H1 (cell line): ENCODE measurements around the gene EFNA3. TPM values are rescaled to one million over a fixed set of nuclear protein-coding genes. Genes with fewer than 3 reads are reported as not detected.

ENCODE experiments used
- RAD21 ChIP-seq, 2 experiments: IDR thresholded peaks in 1 of 2; conservative IDR thresholded peaks in 1 of 2; 2 replicates each; pipeline ENCODE4 v1.6.1; 2011; ENCODE audit warnings: low read depth in 2 of 2, low read length in 2 of 2, improper control_type of control experiment in 1 of 2, inconsistent platforms in 1 of 2, mild to moderate bottlenecking in 1 of 2, moderate library complexity in 1 of 2
- RFX5 ChIP-seq: IDR thresholded peaks from 2 replicates; pipeline ENCODE4 v1.6.1; 2011; ENCODE audit warnings: low read depth, low read length, improper control_type of control experiment, borderline replicate concordance
- SP4 ChIP-seq: IDR thresholded peaks from 2 replicates; pipeline ENCODE4 v1.6.1; 2012; ENCODE audit warnings: low read length, inconsistent platforms
- TAF7 ChIP-seq: optimal IDR thresholded peaks from 2 replicates; pipeline ENCODE3; 2011; ENCODE audit warnings: low read depth, mild to moderate bottlenecking, inconsistent platforms, low read length, moderate library complexity, borderline replicate concordance
- ZNF274 ChIP-seq: IDR thresholded peaks from 2 replicates; pipeline ENCODE4 v1.7.0; 2012; ENCODE audit warnings: low read length, borderline replicate concordance; ENCODE audit errors: extremely low read depth
- polyA plus RNA-seq, 7 experiments: library from polyadenylated mRNA; depleted of rRNA in 3 of 7; stranded (reverse) in 5 of 7; unstranded in 2 of 7; fragments of >200 nt in 5 of 7; fragments of 200-250 nt in 2 of 7; gene quantifications; 1 replicate in 5 of 7; 2 replicates in 1 of 7; 4 replicates in 1 of 7; pipeline versions ENCODE4 v1.2.1 to v1.2.3, GENCODE V29; 2011 to 2013; ENCODE audit warnings: missing spikeins in 2 of 7, mixed read lengths in 2 of 7
- total RNA-seq: library from RNA; stranded (reverse); fragmentation: NEBNext Ultra II Directional; extraction: Animal tissue kit (Norgen Biotek cat#: 25700); gene quantifications from 2 replicates; pipeline ENCODE4 v1.2.1, GENCODE V29; 2021

The EFNA3 gene
- total and polyA plus RNA-seq, 2 of the 8 experiments (the other 6 are each of a cell fraction or from before 2014, with no cell fraction given) = 10.8 to 13.8 TPM

GRCh38 chr1:155053531-155054105, 25.0 kb upstream of the EFNA3 start (continued):
- TF ChIP-seq RAD21 (IDR thresholded peaks at IDR 0.05 in 1 of 2, conservative IDR thresholded peaks at IDR 0.05 in 1 of 2; ENCODE audit: low read depth in 2 of 2, low read length in 2 of 2) = no peak
- no peak for TF ChIP-seq TAF7
- no peak for TF ChIP-seq SP4
- no peak for TF ChIP-seq RFX5
- no peak for TF ChIP-seq ZNF274
